Retina (tissue), 1 donor: ENCODE results near the gene PAN3.
A peak's percentile ranks its signal among the peaks of the same experiment; 100 is the strongest.
"Not testable (repeated sequence)": the region's sequence is repeated elsewhere in the genome, so short reads cannot be mapped to it uniquely, and the experiment has no call there.

Experiments
- DNase-seq: peaks from one replicate; pipeline ENCODE4 v3.0.0-alpha.2; 2016

The PAN3 gene

GRCh38 chr13:28137596-28137995 is 749 bp upstream of the PAN3 start:
- no peak for DNase-seq

GRCh38 chr13:28138756-28139470 is 568 bp downstream of the PAN3 start:
- DNase-seq: peak; percentile 90

GRCh38 chr13:28140433-28141125 is 2.2 kb downstream of the PAN3 start:
- no peak for DNase-seq

- DNase-seq: not testable (repeated sequence)
Observed at GRCh38 chr13:28141542-28141941, 3.2 kb downstream of the PAN3 start.

GRCh38 chr13:28145049-28145448 is 6.7 kb downstream of the PAN3 start:
- no peak for DNase-seq

- no peak for DNase-seq
Observed at GRCh38 chr13:28147495-28147894, 9.2 kb downstream of the PAN3 start.

- DNase-seq: no peak
Observed at GRCh38 chr13:28159057-28159456, 20.7 kb downstream of the PAN3 start.

- peak; percentile 6 for DNase-seq
Observed at GRCh38 chr13:28161370-28161769, 23.0 kb downstream of the PAN3 start.

- no peak for DNase-seq
Observed at GRCh38 chr13:28163587-28163986, 25.2 kb downstream of the PAN3 start.

- no peak for DNase-seq
Observed at GRCh38 chr13:28166257-28166656, 27.9 kb downstream of the PAN3 start.

- no peak for DNase-seq
Observed at GRCh38 chr13:28171266-28171665, 32.9 kb downstream of the PAN3 start.

- no peak for DNase-seq
Observed at GRCh38 chr13:28172947-28173346, 34.6 kb downstream of the PAN3 start.

- DNase-seq: no peak
Observed at GRCh38 chr13:28173793-28174192, 35.4 kb downstream of the PAN3 start.

- no peak for DNase-seq
Observed at GRCh38 chr13:28177327-28177726, 39.0 kb downstream of the PAN3 start.

GRCh38 chr13:28177877-28178276 is 39.5 kb downstream of the PAN3 start:
- no peak for DNase-seq

- no peak for DNase-seq
Observed at GRCh38 chr13:28179974-28180373, 41.6 kb downstream of the PAN3 start.

- DNase-seq: no peak
Observed at GRCh38 chr13:28181413-28181812, 43.1 kb downstream of the PAN3 start.

GRCh38 chr13:28185256-28185655 is 46.9 kb downstream of the PAN3 start:
- no peak for DNase-seq

- no peak for DNase-seq
Observed at GRCh38 chr13:28199089-28199488, 60.7 kb downstream of the PAN3 start.

GRCh38 chr13:28204043-28204442 is 65.7 kb downstream of the PAN3 start:
- no peak for DNase-seq

GRCh38 chr13:28204690-28205443 is 66.5 kb downstream of the PAN3 start:
- DNase-seq: no peak

- DNase-seq: no peak
Observed at GRCh38 chr13:28218679-28219078, 80.3 kb downstream of the PAN3 start.

GRCh38 chr13:28219408-28220099 is 81.2 kb downstream of the PAN3 start:
- no peak for DNase-seq
